DMS 273 treated with DMSO at 0.1 percent for 48 hours (cell line): ENCODE results near the gene C20orf173.
A peak's percentile ranks its signal among the peaks of the same experiment; 100 is the strongest.
"Not testable (repeated sequence)": the region's sequence is repeated elsewhere in the genome, so short reads cannot be mapped to it uniquely, and the experiment has no call there.

ENCODE experiments used
- DNase-seq: peaks from one replicate; lab custom pipeline; 2025; lab: John Stamatoyannopoulos, UW

Gene C20orf173, protein sequence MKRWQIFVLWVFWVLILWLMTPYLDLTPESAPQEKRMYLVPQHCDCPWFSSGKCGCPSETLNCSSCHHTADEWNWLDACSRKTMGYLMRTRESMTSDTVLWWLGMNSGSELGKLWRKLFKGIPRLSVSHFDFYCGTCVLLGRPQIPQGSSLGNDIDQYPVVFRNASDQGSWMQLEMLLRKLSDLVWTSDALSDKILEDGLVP

DNA sequence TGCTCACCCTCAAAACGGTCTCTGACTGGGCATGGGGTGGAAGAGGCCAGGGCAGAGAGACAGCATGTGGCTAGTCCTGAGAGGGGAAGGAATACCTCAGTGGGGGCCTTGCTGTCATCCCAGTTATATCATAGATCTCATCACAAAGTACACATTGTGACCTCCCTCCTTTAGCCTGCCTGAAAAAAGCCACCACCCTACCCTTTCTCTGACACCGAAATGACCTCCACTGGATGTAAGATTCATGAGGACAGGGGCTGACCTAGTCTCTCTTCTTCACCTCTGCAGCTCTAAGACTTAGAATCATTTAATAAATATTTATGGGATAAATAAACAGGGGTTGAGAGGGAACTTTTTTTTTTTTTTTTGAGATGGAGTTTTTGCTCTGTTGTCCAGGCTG is at the start of gene C20orf173:
C20orf173 (minus strand) TSS at position 101 of the 400 bp plus-strand sequence. CDS start 279 bp downstream, outside the sequence.
- no peak for DNase-seq

DNA sequence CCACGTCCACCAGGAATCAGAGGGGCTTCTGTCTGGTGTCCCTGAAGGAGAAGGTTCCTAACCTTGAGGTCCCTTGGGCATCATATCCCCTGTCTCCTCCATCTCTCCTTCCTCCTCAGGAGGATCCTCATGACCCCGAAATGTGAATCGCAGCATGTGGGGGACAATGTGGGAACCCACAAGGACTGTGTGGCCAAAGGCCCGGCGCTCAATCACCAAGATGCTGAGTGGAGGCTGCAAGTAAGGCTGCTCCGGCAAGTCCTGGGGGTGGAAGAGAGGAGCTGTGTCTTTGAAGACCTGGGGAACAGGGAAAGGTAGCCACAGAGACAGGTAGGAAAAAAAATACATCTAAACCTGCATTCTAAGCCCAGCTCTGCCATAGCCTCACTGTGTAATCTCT is 49.7 kb upstream of the C20orf173 start:
- DNase-seq = no peak

DNA sequence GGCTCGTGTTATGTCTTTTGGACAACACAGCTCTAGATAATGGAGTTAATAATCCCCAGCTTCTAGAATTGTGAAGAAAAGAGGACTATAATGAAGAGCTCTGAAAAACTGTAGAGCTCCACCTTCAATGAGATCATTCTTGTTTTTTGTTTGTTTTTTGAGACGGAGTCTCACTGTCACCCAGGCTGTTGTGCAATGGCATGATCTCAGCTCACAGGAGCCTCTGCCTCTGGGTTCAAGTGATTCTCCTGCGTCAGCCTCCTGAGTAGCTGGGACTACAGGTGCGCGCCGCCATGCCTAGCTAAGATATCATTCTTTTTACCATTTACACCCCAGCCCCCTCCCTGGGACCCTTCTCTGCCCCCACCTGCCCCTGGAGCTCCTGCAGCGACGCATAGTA is 49.0 kb upstream of the C20orf173 start:
- DNase-seq = no peak

DNA sequence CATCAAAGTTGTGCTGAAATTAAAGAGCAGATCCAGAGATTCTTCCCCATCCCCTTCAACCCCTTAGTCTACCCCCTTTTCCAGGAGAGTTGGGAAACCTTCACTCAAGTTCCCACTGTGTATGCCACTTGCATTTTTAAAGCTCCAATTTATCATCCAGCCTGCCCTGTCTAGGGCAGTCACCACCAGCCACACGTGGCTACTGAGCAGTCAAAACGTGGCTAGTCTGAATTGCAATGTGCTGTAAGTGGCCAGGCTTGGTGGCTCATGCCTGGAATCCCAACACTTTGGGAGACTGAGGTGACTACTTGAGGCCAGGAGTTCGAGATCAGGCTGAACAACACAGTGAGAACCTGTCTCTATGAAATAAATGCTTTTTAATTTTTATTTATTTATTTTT is 47.4 kb upstream of the C20orf173 start:
- no peak for DNase-seq

DNA sequence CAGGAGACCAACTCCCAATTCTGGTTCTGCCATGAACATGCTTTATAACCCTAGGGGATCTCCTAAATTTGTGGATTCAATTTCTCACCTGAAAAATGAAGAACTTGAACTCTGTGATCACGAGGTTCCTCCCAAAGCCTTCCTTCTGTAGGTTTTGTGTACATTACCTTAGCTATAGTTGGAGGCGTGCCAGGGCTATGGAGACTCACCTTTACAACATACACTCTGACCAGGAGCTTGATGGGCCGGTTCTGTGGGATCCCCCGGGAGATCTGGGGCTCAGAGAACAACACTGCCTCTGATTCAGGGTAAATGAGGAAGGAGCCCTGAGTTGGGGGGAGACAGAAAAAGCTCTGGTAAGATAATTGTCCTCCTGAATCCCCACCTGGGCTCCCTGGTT is 46.5 kb upstream of the C20orf173 start:
- DNase-seq = no peak

DNA sequence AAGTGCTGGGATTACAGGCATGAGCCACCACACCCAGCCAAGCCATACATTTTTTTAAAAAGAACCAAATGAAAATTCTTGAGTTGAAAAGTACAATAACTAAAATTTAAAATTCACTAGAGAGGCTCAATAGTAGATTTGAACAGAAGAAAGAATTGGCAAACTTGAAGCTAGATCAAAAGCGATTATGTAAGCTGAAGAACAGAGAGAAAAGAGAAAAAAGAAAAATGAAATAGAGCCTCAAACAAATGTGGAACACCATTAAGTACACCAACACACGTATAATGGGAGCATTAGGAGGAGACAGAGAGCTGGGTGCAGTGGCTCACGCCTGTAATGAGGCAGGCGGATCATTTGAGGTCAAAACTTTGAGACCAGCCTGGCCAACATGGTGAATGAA is 43.4 kb upstream of the C20orf173 start:
- no peak for DNase-seq

DNA sequence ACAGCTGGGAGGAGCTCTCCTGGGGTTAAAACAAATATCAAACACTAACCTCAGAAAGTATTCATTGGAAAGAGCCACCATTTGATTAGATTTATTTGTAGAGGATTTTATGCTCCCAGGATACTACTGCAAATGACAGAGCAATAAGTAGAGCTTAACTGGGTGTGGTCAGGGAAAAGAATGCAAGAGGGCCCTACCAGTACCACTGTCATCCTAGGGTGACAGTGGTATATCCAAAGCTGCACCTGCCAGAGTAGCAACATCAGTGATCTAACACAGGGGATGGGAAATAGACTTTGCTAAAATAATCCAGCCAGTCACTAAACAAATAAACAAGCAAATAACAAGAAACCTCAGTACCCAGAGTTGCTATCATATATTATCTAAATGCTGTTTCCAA is 42.1 kb upstream of the C20orf173 start:
- no peak for DNase-seq

DNA sequence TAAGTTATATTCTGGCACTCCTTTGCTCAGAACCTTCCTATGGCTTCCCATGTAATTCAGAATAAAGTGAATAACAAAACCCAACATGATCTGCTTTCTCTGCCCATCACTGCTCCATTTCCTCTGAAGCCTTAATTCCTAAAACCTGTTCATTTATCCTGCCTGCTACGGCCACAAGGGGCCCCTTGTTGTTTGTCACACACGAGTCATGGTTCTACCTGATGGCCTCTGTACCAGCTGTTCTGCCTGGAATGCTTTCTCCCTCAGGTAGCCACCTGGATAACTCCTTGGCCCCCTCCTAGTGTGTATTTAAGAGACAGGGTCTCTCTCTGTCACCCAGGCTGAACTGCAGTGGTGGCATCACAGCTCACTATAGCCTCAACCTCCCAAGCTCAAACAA is 39.2 kb upstream of the C20orf173 start:
- DNase-seq = no peak

DNA sequence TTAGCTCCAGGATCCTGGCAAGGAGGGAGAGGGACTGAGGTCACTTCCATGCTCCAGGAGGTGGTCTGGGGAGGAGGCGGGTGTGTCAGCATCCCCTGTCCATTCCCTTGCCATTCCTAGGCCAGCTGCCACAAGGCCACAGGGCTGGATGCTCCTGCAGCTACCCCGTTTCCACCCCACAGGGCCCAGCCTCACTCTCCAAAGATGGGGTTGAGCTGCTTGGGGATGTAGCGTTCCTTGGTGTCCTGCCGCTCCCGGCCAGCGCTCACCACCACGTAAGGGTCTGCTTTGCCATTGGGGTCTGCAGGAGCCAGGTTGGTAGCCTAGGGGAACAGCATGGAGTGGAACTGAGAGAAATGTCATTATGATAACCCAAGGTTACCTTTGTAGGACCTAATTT is 35.5 kb upstream of the C20orf173 start:
- DNase-seq = no peak

DNA sequence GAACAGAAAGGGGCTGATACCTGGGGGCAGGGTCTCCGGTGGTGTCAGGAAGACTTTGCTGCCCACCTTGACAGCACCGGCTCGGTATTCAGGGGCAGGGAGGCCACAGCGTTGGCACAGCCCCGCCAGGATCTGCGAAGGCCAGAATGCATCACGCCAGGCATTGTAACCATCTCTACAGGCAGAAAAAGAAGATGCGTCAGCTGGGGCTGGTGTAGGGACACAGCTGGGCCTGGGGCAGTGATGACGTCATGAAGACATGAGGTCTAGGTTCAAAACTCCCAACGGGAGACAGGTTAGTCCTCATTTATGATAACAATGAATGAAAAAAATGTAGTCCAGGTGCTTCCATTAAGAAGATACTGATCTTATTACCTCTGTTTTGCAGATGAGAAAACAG is 34.4 kb upstream of the C20orf173 start:
- no peak for DNase-seq

DNA sequence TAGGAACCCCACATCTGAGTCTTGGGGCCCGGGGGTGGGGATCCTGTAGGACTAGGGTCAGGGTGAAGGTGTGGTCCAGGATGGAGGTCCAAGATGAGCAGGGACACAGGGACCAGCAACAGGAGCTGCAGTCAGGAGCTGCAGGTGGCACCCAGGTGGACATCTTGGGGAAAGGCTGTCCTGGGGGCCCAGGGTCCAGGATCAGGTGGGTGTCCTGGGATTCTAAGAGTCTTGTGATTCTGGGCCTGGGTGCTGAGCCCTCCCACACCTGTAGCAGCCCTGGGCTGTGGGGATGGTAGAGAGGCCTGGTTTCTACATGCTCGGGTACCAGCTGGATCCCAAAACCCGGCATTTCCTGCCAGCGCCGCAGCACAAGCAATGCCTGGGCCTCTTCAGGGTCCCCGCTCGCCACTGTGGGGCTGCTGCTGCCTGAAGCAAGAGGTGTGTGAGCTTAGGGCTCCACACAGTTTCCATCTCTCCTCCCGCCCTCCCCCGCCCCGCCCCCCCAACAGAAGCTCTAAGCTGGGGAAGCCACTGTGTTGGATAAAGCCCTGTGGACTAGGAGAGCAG is 33.2 kb upstream of the C20orf173 start:
- DNase-seq = no peak

DNA sequence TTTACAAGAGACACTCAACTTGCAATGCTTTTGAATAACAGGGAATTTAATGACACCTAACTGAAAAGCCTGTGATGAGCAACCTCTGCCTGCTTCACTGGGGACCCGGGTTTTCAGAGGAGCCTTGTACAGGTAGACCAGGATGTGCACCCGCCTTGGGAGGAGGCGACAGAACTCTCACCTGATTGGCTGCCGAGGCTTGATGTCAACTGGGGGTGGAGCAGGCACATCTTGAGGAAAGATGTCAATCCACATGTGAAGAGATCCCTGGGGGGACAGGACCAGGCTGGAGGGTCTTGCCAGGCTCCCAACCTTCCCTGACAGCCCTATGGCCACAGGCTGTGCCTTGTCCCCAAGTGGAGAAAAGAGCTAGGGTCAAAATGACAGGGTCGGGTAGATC is 32.2 kb upstream of the C20orf173 start:
- DNase-seq = no peak

DNA sequence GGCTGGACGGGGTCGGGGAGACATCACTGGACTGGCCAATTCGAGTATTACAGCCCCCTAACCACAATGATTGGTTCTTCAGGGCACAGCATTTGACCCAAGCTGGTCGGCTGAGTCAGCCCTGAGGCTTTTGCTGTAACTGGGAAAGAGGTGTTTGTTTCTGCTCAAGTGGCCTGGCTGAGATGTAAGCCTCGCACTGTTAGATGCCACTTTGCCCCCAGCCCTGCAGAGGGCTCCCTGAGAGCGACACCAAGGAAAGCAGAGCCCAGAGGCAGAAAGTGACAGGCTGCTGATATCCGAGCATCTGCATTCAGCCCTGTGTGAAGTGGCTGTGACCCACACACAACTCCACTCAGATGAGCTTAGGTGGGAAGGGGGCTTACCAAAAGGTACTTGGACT is 31.8 kb upstream of the C20orf173 start:
- peak; percentile 26 for DNase-seq

DNA sequence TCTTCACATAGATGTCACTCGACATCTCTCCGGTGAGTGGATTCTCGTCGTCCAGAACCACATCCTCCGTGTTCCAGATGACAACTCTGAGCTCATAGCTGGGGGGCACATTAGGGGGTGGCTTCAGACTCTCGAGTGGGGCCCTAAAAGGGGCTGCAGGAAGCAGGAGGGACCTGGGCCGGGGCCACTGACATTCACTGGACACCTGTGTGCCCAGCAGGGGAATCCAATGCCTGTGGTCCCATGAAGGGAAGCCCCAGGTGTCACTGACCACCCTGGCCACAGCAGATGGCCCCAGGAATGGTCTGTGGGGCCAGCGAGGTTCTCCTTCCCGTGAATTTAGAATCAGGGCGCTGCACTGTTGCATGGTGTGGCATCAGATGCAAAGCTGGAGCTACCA is 31.1 kb upstream of the C20orf173 start:
- DNase-seq = no peak

DNA sequence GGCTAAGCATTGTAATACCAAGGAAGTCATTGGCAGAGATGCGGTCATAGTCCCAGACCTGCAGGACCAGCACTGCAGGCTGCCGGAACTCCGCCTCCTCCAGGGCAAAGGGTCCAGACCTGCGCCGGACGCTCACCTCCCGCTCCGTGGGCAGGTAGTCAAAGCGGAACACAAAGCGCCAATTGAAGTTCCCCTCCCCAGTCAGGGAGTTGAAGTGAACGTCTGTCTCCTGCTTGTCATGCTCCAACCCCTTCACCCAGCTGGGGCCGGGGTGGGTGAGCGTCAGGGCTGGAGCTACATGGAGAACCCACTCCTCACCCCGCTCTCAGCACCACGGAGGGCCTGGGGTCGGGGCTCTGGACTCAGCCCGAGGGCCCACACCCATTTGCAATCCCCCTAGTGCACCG is 30.7 kb upstream of the C20orf173 start:
- DNase-seq = no peak

DNA sequence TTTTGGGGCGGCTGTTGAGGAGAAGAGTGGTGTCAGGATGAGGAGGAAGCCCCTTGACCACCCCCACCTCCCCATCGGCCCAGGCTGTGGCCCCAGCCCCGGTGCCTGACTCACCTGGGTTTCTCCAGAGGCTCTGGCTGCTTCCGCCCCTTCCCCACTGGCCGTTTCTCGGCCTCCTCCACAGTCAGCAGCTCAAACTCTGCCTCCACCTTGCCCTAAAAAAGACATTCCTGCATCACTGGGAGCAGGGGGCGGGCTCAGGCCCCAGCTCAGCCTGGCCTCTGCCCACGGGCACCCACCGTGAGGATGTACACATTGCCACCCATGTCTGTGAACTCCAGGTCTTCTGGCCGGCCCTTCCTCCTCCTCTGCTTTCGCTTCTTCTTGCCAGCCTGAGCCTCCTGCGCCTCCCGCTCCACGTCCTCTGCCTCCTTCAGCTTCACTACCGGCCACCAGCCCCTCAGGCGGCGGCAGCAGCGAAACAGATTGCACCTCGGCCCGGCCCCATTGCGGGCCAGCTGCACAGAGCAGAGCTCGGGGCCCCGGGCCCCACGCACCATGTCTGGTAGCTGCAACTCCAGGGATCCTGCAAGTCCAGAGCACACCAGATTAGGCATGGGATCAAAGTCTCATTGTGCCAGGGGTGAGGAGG is 29.7 kb upstream of the C20orf173 start:
- no peak for DNase-seq

DNA sequence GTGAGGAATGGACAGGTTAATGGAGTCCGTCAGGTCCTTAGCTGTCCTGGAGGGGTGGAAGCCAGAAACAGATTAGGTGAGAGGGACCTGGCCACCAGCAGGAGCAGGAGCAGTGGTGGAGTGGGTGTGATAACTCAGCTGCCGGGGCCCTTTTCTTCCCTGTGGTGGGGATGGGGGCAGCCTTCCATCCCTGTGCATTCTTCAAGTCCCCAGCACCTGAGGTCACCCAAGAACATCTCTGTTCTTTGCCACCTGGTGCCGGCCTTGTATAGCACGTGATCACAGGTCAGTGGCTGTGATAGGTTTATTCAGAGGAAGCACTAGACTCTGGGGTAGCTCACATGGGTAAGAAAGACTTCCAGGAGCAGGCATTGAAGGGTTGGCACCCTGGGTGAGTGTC is 29.0 kb upstream of the C20orf173 start:
- DNase-seq = no peak

DNA sequence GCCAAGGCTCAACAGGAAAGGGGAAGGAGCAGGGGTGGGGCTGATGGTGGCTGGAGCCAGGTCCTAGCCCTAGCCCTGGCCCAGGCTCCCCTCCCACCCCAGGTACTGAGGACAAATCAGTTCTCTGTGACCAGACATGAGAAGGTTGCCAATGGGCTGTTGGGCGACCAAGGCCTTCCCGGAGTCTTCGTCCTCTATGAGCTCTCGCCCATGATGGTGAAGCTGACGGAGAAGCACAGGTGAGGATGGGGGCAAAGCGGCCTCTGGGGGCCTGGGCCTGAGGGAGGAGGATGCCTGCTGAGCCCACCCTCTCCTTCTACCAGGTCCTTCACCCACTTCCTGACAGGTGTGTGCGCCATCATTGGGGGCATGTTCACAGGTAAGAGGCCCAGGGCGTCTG is 27.4 kb upstream of the C20orf173 start:
- no peak for DNase-seq

DNA sequence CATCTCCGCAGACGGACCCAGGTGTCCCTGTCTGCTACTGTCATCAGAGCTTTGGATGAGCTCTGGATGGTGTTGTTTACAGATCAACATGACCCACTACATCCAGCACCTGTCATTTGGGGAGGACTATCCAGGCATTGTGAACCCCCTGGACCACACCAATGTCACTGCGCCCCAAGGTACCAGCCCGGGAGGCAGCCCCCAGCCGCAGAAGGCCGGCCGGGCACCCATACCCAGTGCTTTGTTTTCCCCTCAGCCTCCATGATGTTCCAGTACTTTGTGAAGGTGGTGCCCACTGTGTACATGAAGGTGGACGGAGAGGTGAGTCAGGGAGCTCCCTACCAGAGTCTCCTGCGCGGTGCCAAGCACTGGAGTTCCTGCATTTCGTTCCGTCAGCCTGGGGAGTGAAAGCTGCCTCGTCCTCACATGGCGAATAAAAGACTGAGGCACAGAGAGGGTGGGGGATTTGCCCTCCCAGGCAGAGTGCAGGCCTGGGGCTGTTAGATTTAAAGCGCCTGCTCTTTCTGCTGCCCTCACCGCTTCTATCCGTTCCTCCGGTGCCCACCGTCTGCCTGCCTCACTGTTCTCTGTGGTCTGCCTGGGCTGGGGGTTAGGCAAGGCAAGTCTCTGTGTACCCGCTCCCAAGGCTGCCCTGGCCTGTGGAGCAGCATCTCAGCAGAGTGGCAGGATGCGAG is 26.6 kb upstream of the C20orf173 start:
- no peak for DNase-seq

DNA sequence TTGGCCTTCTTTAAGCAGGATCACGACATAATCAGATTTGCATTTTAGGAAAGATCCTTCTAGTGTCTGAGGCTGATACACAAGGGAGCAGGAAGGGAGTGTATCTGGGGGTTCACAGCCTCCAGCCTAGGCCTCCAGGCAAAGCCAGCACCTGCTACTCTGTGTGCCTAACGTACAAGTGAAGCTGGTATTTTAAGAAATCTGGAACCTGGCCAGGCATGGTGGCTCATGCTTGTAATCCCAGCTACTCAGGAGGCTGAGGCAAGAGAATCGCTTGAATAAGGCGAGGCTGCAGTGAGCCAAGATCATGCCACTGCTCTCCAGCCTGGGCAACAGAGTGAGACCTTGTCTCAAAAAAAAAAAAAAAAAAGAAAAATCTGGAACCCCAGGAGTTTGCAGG is 26.0 kb upstream of the C20orf173 start:
- not testable (repeated sequence) for DNase-seq

DNA sequence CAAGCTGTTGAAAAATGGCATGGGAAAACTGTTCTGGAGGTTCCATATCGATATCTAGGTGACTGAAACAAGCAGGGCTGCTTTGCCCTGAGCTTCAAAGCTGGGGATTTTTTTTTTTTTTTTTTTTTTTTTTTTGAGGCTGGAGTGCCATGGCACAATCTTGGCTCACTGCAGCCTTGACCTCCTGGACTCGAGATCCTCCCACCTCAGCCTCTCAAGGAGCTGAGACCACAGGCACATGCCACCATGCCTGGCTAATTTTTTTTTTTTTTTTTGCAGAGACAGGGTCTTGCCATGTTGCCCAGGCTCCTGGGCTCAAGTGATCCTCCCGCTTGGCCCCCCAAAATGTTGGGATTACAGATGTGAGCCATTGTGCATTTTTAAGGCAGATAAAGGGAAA is 23.5 kb upstream of the C20orf173 start:
- DNase-seq = no peak

DNA sequence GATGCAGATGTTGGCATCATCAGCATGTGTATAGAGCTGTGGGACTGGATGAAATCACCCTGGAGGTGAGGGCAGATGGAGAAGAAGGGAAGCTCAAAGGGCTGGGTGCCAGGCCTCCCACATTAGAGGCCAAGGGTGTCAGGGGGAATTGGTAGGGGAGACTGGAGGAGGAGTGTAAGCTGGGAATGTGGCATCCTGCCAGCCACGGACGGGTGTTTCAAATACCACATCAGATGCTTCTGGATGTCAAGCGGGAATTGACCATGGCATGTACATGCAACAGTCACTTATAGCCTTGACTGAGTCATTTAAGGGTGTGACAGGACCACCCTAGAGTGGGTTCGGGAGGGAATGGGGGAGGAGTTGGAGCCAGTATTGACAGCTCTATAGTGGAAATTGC is 22.1 kb upstream of the C20orf173 start:
- no peak for DNase-seq

DNA sequence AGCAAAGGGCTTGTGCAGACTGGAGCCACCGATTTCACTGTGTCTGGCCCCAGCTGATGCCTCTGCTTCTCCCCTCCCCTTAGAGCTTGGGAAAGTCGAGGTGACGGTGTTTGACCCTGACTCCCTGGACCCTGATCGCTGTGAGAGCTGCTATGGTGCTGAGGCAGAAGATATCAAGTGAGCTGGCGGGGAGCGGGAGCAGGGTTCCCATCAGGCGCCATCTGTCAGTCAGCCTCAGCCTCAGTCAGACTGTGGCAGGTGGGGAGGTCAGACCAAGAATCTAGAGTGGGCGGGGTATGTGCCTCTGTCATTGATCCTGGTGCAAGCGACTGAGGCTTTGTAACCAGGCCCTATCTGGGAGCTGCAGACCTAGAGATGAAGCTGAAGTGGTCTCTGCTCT is 17.9 kb upstream of the C20orf173 start:
- DNase-seq = no peak
